ENCODE data around the gene HHIPL1.
"Not testable (repeated sequence)": the region's sequence is repeated elsewhere in the genome, so short reads cannot be mapped to it uniquely, and the experiment has no call there.

The HHIPL1 gene

DNA sequence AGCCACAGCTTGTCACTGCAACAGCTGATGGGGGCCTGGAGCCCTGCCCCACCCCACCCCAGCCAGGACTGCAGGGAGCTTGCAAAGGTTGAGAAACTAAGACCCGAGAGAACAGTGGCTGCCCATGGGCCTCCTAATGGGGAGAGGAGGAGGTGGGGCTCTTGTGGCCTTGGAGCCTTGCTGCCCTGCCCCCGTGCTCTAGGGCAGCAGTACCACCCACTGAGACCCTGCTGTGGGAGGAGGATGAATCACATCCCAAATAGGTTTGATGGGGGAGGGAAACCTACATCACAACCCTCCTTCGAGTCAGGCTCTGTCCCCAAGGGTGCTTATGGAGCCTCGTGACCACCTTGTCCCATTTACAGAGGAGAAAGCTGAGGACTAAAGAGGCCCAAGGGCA lies 15.9 kb downstream of the HHIPL1 start:
- no peak for DNase-seq (ENCODE audit: low spot score)

DNA sequence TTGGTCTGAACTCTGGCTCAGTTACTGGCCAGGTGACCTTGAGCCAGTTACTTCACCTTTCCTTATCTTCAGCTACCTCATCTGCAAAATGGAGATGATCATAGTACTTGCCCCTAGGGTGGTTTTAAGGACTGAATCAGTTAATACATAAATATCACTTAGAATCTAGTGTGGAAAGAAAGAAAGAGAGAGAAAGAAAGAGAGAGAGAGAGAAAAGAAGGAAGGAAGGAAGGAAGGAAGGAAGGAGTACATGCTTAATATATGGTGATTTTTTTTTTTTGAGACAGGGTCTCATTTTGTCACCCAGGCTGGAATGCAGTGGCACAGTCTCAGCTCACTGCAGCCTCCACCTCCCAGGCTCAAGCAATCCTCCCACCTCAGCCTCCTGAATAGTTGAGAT lies 16.3 kb downstream of the HHIPL1 start:
- DNase-seq (ENCODE audit: low spot score): not testable (repeated sequence)

DNA sequence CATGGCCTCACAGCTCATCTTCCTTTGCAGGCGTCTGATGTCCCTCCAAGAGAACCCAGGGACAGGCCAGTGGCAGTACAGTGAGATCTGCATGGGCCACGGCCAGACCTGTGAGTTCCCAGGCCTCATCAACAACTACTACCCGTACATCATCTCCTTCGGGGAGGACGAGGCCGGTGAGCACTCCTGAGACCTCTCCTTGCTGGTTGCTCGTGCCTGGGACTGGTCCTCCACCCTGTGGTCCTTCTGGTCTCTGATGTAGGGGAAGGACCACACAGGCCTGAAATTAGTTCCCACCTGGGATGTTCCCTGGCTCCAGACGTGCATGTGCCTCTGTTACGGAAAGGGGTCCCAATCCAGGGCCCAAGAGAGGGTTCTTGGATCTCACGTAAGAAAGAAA lies 17.9 kb downstream of the HHIPL1 start:
- no peak for DNase-seq (ENCODE audit: low spot score)

DNA sequence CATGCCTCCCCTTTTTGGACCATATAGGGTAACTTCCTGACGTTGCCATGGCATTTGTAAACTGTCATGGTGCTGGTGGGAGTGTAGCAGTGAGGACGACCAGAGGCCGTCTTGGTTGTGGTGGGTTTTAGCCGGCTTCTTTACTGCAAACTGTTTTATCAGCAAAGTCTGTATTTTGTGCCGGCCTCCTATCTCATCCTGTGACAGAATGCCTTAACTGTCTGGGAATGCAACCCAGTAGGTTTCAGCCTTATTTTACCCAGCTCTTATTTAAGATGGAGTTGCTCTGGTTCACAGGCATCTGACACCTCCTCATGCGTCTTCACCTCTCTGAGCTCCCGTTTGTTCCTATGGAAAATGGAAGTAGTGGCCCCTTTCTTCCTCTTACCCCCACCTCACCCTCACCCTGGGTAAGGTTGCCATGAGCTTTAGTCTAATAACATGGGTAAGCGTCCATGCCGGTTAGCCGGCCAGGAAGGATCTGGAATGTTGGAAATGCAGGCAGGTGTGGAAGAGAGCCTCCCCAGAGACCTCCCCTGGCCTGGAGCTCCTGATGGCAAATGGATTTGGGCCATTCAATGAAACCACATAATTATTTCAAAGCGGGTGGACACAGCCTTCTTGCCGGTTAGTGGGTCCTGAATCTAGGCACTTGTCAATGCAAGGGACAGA lies 18.6 kb downstream of the HHIPL1 start:
- no peak for DNase-seq (ENCODE audit: low spot score)

DNA sequence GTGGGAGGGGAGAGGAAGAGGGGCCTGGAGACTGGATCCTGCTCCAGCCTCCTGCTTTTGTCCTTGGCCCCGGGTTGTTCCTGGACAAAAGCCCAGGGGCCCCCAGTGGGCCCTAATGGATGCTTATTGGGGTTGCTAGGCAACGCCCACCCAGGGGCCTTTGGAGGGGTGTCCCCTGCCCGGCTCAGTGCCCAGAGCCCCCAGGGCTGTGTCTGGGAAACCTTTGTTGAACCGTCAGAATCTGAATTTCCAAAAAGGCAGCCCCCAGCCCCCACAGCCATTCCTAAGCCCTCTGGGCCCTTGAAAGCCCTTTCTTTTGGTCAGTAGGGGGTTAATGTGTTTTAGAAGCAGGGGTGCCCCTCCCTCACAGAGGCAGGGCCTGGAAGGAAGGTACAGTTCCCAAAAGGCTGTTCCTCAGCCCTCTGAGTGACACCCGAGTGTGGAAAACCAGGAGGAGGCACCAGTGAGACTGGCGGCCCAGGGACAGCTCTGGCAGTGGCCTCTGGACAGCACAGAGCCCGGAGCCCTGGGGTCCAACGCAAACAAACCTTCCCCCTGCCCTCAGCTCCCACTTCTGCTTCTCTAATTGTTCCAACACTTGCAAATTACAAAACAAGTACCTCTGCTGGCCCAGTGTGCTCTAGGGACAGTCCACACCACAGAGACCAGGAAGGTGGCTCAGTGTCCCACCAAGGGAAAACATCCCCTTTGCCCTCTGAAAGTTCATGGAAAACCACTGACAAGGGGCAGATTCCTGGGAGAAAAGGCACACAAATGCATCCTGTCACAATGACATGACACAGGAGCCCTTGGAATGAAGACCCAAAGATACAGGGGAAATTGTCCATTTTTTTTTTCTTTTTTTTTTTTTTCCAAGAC lies 19.4 kb downstream of the HHIPL1 start:
- peak; percentile 88 for DNase-seq (ENCODE audit: low spot score)

DNA sequence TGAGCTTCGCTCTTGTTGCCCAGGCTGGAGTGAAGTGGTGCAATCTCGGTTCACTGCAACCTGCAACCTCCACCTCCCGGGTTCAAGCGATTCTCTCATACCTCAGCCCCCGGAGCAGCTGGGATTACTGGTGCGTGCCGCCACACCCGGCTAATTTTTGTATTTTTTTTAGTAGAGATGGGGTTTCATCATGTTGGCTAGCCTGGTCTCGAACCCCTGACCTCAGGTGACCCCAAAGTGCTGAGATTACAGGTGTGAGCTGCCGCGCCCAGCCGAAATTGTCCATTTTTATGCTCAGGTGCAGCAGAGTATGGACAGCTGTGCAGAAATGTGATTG lies 20.0 kb downstream of the HHIPL1 start:
- DNase-seq (ENCODE audit: low spot score): no peak

DNA sequence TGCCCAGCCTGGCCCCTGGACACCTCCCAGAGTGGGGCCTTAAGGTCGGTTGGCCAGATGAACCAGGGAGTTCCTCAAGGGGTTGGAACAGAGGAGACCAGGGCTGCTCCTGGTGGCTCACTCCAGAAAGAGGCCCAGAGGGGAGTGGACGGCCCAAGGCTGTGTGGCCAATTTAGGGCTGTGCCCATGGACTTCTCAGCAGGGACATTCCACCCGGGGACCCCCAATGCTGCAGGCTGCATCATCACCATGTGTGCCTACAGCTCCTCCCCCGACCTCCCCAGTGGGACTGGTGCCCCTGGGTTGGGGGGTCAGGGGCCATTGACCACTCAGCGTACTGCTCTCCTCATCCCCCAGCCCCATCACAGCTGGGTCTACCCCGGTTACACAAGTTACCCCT lies 21.6 kb downstream of the HHIPL1 start:
- DNase-seq (ENCODE audit: low spot score): no peak

DNA sequence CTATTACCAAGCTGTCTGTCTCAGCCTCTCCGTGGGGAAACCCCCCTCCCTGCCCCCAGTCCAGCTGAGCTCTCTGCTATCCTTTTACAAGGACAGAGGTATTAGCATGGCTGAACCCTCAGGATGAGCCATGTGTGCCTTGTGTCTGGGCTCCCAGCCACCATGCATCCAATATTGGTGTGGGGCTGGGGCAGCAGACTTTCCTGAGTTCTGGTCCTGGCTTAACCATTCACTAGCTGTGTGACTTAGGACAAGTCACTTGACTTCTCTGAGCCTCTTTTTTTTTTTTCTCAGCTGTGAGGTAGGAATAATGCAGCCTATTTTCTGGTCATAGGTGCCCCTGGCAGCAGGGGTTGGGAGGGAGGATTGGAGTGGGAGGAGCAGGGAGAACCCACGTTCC lies 22.1 kb downstream of the HHIPL1 start:
- no peak for DNase-seq (ENCODE audit: low spot score)

DNA sequence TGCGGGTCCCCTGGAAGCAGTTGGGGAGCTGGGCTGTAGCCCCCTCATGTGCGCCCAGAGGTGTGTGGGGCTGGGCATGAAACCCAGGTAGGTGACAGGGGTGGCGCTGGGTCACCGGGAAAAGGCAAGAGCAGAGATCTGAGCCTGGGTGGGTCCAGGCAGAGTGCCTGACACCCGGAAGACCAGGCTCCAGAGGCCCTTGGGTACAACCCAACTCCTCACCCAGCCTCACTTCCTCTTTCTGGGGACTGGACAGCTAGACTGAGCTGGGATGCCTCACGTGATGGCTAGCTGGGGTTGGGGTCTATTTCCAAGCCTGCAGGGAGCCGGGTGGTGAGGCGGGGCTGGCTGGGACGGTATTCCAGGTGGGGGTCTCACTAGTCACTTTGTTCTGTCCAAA lies 22.9 kb downstream of the HHIPL1 start:
- no peak for DNase-seq (ENCODE audit: low spot score)

DNA sequence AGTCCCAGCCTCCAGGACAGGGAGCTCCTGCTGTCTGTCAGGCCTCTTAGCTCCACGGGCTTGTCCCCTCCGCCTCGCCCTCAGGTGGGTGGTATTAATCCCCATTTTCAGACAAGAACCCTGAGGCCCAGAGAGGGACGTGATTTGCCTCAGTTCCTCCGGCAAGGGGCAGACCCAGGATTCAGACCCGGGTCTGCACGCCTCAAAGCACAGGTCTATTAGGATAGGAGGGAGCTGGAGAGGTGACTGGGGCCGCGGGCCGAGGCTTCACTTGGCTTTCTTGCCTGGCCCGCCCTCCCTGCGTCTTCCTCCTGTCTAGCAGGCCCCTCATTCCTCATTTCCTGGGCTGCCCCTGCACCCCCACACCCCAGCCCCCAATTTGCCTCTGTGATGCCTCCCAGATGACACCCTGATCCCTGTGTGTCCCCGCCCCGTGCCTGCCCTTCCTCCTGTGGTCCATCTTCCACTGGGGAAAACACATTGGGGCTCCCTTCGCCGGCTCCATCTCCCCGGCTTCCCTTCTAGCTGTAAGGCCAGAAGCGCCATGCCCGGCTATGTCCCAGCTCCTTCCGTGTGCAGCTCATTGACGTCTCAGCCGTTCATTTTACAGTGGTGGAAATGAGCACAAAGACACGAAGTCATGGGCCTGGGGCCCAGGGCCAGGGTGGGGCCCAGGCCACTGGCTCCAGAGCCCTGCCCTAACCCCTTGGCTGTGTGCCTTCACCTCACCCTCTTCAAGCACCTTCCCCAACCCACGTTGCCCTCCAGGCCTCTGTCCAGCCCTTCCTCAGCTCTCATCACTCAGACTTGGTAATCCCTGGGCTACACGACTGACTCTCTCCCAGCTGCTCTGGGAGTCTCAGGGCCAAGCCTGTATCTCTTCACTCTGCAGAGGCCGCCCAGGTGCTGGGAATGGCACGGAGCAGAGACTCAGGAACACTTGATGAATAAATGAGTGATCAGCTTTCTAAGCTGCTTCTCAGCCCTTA lies 23.7 kb downstream of the HHIPL1 start:
- no peak for DNase-seq (ENCODE audit: low spot score)

DNA sequence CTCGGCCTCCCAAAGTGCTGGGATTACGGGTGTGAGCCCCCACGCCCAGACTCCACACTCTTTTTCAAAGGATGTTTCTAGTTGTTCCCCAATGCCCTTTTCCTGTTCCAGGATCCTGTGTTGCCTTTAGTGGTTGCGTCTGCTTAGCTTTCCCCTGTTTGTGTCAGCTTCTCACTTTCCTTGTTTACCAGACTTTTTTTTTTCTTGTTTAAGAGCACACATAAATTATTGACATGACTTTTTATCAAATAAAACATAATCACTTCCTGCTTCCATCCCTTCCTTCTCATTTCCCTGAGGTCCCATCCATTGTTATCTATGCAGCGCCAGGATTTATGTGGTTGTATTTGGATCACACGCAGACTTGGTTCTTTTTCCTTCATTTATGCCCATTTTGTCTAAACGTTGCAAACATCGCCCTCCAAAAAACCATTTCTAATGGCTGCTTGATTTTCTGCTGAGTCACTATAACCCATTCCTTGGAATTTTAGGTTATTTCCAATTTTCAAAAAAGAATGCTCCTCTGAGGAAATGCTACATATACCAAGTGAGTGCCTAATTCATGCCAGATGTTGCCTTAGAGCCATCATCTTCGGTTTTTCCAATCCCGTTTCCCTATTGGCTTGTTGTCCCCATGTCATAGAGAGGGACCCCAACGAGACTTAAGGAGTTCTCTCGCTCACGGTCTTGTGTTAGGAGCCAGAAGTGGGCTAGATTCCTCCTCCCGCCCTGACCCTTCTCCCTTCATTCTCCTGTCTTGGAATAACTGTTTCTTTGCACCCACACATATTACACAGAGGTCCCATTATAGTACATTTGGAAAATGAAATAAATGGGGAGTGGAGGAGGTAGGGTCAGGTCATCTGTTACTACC lies 25.7 kb downstream of the HHIPL1 start:
- DNase-seq (ENCODE audit: low spot score): no peak

DNA sequence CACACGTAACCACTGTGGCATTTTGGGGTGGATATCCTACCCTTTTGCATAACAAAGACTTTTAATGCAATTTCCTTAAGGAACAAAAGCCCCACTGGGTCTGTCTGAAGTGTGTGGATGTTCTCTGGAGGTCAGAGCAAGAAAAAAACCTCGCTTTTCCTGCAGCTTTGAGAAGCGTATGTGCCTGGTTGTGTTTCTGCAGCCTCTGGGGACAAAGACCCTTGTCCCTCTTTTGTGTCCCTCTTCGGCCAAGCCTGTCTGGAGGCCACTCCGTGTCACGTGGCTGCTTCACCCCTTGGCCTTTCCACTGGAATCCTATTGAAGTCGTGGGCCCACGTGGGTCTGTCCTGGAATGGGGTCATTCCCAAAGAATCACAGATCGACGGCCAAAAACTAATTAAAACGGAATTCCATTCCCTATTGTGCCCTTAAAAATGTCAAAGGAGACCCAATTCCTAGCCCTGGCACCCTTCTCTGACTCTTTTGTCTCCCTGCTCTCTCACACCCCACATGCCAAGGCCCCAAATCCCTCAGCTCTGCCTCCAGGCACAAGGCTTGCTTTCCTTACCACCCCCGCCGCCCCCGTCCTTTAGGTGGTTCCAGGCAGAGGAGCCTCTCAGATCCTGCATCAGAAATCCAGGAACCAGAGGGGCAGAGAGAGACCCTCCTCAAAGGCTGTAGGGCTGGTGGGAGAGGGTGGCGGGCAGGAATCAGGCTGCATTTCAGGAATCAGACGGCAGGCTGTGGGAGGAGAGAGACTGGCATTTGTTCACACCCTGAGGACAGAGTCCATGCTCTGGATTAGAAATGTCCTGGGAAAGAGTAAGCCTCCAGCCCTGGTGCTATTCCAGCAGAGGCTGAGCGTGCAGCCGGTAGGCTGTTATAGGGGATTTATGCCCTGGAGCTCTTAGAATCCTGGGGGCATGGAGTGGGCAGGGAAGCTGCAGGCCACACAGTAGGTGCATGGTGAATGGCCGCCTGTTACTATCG lies 26.6 kb downstream of the HHIPL1 start:
- DNase-seq (ENCODE audit: low spot score): peak; percentile 75

DNA sequence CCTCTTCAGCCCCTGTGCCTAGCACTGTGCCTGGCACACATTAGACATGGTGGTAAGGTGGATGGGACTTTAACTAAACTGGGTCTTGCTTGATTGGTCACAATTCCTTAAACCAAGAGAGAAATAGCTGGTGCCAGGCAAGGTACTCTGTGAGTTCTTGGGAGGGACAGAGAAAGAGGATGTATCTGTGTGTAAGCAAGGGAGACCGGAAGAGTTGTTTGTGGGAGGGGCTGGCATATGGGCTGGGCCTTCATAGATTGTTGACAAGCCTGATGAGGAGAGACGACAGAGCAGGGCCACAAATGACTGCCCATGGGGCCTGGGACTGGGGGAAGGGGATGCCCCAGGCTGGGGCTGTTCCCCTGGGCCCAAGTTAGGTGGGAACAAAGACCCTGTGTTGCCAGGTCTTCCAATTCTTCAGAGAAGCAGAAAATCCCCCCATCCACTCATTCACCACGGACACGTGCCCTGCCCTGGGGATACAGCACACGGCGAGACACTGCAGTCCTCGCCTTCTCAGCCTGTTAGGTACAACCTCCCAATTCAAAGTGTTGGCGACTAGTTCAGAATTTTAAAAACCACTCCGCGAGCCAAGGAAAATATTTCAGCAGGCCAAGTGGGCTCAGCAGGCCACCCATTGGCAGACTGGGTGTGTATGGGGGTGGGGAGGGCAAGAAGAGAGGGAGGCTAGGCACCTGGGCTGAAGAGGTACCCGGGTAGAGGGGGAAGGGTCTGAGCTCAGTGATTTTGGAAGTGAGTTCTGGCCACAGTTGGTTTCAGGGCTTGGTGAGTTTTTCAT lies 27.8 kb downstream of the HHIPL1 start:
- no peak for DNase-seq (ENCODE audit: low spot score)

DNA sequence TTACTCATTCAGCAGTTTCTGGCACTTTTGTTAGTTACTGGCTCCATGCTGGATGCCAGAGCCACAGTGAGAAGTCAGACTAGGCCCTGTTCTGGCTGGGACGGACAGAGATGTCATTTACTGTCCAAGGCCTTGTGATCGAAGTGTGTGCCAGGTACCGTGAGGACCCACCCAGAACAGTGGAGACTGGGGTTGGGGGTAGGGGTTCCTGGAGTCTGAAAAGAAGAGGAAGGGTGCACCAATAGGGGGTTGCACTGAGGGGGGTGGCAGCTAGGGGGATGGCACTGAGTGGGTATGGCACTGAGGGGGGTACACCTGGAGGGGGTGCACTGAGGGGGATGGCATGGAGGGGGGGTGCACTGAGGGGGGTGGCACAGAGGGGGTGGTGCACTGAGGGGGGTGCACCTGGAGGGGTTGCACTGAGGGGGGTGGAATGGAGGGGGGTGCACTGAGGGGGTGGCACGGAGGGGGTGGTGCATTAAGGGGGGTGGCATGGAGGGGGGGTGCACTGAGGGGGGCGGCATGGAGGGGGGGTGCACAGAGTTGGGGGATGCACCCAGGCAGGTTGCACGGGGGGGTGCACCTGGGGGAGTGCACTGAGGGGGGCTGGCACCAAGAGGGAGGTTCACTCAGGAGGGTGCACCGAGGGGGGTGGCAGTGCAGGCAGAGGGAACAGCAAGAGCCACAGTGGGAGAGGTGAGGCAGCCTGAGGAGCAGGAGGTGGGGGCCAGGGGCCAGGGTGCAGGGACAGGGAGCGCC lies 28.6 kb downstream of the HHIPL1 start:
- DNase-seq (ENCODE audit: low spot score): no peak

DNA sequence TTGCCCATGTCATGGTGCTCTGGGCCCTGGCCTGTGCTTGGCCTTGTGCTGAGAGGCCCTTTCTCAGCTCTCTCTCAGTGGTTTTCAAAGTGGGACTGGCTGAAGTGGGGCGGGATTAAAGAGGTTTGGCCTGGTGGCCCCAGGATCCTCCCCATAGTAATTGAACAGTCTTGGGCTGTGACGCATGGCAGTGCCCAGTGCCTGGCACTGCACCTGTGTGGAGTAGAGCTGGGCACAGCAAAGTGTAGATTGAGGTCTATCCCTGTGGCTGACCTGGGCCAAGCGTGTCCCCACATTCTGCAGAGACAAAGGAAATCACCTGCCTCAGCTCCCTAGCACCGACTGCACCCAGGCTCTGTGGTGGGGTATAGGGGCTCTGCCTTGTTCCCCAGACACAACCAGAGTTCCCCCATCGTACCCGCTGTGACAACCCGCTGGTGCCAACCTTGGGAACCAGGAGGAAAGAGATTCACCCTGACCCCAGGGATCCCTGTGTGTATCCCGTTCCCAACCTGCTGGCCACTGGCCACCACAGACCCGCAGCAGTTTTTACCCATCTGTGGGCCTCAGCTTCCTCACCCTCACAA lies 29.2 kb downstream of the HHIPL1 start:
- no peak for DNase-seq (ENCODE audit: low spot score)

DNA sequence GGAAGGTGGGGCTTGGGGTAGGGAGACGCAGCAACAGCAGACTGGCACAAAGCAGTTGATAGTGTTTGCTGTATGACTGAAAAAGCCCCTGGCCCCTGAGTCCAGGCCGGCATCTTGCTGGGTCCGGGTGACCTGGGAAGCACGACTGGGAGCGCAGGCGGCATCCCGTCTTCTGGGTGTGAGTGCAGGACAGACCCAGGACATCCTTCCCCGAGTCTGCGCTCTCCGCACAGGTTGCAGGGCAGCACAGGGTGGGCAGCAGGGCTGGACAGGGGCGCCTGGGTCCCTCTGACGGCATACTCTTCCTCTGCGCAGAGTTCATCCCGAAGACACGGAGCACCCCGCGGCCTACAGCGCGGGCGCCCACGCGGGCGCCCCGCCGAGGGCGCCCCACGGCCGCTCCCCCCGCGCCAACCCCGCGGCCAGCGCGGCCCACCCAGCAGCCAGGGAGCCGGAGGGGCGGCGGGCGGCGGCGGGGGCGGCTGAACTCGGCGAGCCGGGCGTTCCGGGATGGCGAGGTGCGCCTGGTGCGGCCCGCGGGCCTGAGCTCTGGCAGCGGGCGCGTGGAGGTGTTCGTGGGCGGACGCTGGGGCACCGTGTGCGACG lies 29.9 kb downstream of the HHIPL1 start:
- no peak for DNase-seq (ENCODE audit: low spot score)

DNA sequence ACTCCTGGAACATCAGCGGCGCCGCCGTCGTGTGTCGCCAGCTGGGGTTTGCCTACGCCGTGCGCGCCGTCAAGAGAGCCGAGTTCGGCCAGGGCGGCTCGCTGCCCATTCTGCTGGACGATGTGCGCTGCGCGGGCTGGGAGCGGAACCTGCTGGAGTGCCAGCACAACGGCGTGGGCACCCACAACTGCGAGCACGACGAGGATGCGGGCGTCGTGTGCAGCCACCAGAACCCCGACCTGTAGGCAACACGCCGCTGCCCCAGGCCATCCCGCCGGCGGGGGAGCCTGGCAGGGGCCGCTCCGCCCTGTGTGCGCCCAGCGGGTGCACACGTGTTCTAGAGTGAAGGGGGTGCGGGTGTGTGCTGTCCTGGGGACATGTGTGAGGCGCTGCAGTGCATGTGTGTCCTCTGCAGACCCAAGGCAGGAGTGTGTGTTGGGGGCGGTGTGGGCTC lies 30.5 kb downstream of the HHIPL1 start:
- no peak for DNase-seq (ENCODE audit: low spot score)

DNA sequence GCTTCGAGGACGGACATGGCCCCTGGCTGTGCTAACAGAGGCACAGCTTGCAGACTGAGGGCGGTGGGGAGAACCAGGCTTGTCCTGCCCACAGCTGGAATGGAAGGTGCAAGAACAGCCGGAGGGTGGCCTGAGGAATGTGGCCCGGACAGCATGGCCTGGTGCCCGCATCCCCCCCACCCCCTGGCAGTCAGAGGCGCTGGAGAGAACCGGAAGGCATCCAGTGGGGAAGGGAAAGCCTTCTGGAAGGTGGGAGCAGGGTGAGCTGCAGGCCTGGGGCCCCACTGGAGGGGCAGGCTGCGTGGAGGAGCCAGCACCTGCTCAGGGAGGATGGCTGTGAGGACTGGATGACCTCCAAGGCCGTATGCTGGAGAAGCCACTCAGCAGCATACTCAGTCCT lies 31.0 kb downstream of the HHIPL1 start:
- DNase-seq (ENCODE audit: low spot score): no peak
